ENCODE data around the gene DNAL1.

DNA sequence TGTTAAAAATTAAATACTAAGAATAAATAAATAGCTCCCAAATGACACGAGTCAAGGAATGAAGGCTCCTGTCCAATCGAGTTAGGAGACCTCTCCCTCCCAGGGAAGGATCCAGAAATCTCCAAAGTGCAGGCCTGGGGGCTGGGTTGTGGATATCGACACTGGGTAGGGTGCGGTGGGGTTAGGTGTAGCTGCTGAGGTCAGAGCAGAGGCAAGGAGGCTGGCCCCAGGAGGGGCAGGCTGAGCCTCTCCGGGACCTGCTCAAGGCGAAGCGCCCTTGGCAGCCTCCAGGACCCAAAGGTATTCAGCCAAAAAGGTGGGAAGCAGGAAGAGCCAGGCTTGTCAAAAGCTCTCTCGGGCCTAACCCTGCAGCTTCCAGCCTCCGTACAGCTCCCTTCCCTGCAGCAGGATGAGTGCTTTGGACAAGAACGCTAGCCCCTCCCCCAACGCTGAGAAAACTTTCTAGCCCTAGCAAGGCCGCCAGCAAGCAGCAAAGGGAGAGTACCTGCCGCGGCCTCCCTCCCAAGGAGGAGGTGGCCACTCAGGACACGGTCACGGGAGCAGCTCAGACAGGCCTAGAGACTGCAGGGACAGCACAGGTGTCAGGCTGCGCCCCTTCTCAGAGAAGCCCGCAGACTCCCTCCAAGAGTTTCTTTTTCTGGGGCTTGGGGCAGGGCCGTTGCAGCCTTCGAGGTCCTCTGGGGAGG lies 73.1 kb downstream of the DNAL1 start:
- TF ChIP-seq, protein P1, sequence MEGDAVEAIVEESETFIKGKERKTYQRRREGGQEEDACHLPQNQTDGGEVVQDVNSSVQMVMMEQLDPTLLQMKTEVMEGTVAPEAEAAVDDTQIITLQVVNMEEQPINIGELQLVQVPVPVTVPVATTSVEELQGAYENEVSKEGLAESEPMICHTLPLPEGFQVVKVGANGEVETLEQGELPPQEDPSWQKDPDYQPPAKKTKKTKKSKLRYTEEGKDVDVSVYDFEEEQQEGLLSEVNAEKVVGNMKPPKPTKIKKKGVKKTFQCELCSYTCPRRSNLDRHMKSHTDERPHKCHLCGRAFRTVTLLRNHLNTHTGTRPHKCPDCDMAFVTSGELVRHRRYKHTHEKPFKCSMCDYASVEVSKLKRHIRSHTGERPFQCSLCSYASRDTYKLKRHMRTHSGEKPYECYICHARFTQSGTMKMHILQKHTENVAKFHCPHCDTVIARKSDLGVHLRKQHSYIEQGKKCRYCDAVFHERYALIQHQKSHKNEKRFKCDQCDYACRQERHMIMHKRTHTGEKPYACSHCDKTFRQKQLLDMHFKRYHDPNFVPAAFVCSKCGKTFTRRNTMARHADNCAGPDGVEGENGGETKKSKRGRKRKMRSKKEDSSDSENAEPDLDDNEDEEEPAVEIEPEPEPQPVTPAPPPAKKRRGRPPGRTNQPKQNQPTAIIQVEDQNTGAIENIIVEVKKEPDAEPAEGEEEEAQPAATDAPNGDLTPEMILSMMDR (IDR thresholded peaks at IDR 0.05 in 2 of 3, conservative IDR thresholded peaks at IDR 0.05 in 1 of 3; ENCODE audit: control insufficient read depth in 2 of 3, extremely low read depth in 1 of 3, insufficient read depth in 1 of 3, low read depth in 3 of 3, low read length in 3 of 3): no peak
- no peak for TF ChIP-seq SP1 (IDR thresholded peaks at IDR 0.05; ENCODE audit: low read depth, low read length)
- no peak for TF ChIP-seq YY1 (IDR thresholded peaks at IDR 0.05; ENCODE audit: low read depth, low read length)
- no peak for TF ChIP-seq MXI1 (IDR thresholded peaks at IDR 0.05; ENCODE audit: low read depth, low read length)
- no peak for TF ChIP-seq EP300 (IDR thresholded peaks at IDR 0.05; ENCODE audit: borderline replicate concordance in 1 of 2, control insufficient read depth in 1 of 2, low read depth in 2 of 2, low read length in 2 of 2)
- TF ChIP-seq, protein P2, sequence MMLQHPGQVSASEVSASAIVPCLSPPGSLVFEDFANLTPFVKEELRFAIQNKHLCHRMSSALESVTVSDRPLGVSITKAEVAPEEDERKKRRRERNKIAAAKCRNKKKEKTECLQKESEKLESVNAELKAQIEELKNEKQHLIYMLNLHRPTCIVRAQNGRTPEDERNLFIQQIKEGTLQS (IDR thresholded peaks at IDR 0.05; ENCODE audit: borderline replicate concordance, extremely low read depth, low read depth, low read length): no peak
- TF ChIP-seq, protein P3, sequence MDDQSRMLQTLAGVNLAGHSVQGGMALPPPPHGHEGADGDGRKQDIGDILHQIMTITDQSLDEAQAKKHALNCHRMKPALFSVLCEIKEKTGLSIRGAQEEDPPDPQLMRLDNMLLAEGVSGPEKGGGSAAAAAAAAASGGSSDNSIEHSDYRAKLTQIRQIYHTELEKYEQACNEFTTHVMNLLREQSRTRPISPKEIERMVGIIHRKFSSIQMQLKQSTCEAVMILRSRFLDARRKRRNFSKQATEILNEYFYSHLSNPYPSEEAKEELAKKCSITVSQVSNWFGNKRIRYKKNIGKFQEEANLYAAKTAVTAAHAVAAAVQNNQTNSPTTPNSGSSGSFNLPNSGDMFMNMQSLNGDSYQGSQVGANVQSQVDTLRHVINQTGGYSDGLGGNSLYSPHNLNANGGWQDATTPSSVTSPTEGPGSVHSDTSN (IDR thresholded peaks at IDR 0.05; ENCODE audit: insufficient replicate concordance, low read depth, low read length): no peak
- TF ChIP-seq, protein P4, sequence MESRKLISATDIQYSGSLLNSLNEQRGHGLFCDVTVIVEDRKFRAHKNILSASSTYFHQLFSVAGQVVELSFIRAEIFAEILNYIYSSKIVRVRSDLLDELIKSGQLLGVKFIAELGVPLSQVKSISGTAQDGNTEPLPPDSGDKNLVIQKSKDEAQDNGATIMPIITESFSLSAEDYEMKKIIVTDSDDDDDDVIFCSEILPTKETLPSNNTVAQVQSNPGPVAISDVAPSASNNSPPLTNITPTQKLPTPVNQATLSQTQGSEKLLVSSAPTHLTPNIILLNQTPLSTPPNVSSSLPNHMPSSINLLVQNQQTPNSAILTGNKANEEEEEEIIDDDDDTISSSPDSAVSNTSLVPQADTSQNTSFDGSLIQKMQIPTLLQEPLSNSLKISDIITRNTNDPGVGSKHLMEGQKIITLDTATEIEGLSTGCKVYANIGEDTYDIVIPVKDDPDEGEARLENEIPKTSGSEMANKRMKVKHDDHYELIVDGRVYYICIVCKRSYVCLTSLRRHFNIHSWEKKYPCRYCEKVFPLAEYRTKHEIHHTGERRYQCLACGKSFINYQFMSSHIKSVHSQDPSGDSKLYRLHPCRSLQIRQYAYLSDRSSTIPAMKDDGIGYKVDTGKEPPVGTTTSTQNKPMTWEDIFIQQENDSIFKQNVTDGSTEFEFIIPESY (IDR thresholded peaks at IDR 0.05): no peak

Measured in GM12878 (cell line).